HEK293T (cell line): Measurements from ENCODE around the gene CCDC182.

ENCODE experiments used
- FOXA1 ChIP-seq: fragments of 450-650 bp; IDR thresholded peaks from 2 replicates; pipeline ENCODE4 v1.6.1; 2016; ENCODE audit warnings: mild to moderate bottlenecking
- L3MBTL2 ChIP-seq: fragments of 450-650 bp; conservative IDR thresholded peaks from 2 replicates; pipeline ENCODE4 v1.6.1; 2016; ENCODE audit warnings: mild to moderate bottlenecking
- ZNF384 ChIP-seq: fragments of 450-650 bp; IDR thresholded peaks from 2 replicates; pipeline ENCODE4 v1.6.1; 2016

- no peak for TF ChIP-seq FOXA1
- no peak for TF ChIP-seq ZNF384
- no peak for TF ChIP-seq L3MBTL2
Observed at GRCh38 chr17:57707892-57708291, 37.2 kb downstream of the CCDC182 start.
